Activated CD8-positive, alpha-beta memory T cell treated with anti-CD3 and anti-CD28 coated beads, Interleukin-2, amount 50 U/mL, for 24 hours (primary cell): ENCODE measurements around the gene RAET1E.
"Not testable (repeated sequence)": the region's sequence is repeated elsewhere in the genome, so short reads cannot be mapped to it uniquely, and the experiment has no call there.

Experiments used
- DNase-seq: peaks from one replicate; pipeline ENCODE4 v3.0.0-alpha.2; 2020; ENCODE audit errors: extremely low read depth

The RAET1E gene

GRCh38 chr6:149861603-149862423, 36.1 kb downstream of the RAET1E start:
- DNase-seq, result no peak

DNA sequence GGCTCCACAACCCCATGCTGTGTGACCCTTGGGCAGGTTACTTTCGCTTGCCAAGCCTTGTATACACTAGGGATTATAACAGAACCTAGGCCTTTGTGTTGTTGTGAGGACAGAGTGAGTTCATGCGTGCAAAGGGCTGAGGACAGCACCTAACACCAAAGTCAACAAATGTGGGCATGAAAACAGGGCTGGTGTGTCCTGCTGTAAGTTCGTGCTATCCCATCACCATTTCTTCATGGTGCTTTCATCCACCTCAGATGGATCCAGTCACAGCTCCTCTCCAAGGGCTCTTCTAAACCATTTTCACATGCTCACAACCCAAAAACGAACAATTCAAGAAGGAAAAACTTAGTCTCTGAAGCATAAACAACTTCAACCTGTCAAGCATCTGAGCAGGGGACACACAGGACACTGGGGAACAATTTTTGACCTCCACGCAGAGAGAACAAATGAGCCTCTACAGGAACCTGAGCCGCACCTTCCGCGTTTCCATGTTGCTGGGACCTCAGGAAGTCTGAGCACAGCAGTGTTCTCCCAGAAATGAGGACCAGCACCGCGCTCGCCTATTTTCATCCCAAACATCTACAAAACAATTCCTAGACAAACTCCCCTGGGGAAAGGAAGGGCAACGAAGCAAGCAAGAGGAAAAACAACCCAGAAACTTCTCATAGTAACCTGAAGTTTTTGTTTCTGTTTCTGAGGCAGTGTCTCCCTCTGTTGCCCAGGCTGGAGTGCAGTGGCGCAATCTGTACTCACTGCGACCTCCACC, 36.9 kb downstream of the RAET1E start:
- no peak for DNase-seq

DNA sequence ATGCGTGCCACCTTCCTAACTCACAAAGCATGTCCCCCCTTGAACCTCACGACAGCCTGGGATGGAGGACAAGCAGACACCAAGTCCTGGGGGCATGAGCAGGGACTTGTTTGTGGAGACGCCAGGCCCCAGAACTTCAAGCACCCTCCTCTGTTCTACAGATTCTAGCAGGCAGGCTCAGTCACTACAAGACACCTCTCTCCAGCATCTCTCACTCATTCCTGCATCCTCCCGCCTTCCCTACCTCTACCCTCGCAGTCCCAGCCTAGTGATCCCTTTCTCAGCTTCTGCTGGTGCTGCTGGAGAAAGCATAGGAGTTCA, 37.4 kb downstream of the RAET1E start:
- DNase-seq, result no peak

DNA sequence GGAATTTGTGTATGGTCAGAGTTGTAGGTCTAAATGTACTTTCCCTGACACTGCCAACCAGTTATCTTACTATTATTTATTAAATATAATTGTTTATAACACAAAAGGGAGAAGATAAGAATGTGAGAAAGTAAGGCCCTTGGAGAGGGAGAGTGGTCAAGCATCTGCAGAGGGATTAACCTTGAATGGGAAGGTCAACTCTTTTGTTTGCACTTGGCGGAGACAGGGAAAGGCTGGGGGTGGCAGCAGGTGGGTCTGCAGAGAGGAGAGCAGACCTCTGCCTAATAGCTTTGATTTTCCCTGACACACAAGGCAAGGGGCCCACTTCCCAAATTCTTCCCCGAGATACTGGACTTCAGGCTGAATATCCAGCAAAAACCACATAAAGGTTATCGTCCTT, 38.0 kb downstream of the RAET1E start:
- DNase-seq, result no peak

DNA sequence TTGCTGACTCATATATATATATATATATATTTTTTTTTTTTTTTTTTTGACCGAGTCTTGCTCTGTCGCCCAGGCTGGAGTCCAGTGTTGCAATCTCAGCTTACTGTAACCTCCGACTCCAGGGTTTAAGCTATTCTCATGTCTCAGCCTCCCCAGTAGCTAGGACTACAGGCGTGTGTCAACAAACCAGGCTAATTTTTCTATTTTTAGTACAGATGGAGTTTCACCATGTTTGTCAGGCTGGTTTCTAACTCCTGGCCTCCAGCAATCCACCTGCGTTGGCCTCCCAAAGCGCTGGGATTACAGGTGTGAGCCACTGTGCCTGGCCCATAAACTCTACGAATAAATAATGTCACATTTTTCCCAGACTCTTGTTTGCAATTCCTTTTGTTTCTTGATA, 38.5 kb downstream of the RAET1E start:
- no peak for DNase-seq

DNA sequence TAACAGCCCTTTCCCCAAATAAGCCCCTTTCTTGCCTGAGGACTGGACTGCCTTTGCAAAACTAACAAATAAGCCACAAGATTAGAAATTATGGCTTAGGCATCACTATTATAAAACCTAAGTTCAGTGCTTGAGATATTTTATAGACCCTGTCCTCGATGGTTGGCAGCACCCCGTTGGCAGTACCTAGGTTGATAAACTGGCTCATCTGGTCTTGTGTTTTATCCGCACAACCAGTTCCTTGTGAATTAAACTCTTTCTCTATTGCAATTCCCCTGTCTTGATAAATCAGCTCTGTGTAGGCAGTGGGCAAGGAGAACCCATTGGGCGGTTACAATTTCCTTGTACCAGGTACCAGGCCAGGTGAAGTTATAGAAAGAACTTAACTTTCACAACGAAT, 40.4 kb downstream of the RAET1E start:
- no peak for DNase-seq

DNA sequence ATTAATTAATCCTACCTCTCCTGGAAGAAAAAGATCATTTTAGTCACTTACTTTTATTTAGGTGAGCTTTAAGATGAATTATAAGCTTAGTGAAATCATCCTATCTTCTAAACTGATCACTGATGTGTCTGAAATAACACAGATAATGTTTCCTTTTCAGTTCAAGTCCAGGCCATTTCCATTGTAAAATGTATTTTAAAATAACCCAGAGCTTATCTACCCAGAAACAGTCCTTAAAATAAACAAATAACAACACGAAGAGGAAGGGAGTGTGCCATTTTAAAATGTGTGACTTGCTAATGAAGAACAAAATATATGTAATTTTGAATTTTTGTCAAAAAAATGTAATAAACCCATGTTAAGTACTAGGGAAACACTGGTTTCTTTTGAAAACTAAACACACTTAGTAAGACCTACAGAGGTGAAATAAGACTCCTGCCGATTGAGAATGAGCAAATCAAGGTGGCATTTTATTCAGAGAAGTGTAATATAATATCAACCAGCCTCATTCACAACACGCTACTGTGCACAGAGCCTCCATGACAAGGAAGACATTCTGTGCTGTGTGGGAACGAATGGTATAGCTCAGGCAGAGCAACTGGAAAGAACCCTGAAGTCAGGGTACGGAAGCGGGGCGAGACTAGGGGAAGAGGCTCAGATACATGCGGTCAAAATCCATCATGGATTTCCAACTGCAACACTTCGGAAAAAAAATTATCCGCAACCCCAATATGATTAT, 41.5 kb downstream of the RAET1E start:
- no peak for DNase-seq

DNA sequence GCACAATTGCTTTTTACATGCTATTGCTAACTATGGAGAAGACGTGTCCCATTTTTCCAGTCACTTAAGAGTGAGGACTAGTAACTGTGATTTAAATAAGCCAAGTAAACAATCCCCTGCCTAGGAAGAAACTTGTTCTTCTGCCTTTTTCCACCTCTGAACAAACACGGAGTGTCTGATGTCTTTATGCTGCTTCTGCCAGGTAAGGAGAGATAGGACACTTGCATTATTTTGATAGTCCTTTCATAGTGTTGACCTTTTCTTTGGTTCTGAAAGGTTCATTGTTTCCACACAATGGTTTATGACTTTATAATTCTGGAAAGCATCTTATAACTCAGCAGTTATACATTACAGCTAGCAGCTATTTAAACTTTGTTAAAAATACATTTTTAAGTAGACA, 42.2 kb downstream of the RAET1E start:
- no peak for DNase-seq

GRCh38 chr6:149855040-149855654, 42.8 kb downstream of the RAET1E start:
- DNase-seq, result no peak

DNA sequence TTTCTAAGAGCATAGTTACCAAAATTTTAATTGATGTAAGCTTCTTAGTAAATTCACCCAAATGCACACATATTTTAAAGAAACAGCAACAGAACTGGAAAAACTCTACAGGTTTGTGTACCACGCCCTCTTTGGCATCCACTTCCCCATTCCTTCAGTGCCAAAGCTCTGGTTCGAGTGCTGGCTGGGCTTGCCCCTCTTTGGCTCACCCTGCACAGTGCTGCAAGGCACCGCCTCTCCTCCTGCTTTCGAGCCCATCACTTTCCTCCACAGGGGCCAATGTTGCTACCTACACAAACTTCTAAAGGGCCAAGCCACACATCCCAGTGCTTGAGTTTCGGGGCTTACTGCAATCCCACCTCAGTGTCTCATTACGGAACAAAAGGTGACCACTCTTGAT, 43.4 kb downstream of the RAET1E start:
- DNase-seq, result no peak

DNA sequence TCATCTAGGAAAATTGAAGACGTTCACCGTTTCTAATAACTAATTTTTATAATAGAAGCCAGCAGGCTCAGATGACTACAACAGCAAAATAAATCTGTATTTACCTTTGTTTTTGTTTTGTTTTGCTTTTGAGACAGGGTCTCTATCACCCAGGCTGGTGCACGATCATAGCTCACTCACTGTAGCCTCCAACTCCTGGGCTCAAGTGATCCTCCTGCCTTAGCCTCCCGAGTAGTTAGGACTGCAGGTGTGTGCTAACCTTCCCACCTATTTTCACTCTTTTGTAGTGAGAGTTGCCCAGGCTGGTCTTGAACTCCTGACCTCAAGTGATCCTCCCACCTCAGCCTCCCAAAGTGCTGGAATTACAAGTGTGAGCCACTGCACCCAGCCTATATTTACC, 43.9 kb downstream of the RAET1E start:
- not testable (repeated sequence) for DNase-seq

- no peak for DNase-seq
Measured at GRCh38 chr6:149852881-149853280, 45.0 kb downstream of the RAET1E start.

- DNase-seq, result no peak
Measured at GRCh38 chr6:149852180-149852579, 45.7 kb downstream of the RAET1E start.

DNA sequence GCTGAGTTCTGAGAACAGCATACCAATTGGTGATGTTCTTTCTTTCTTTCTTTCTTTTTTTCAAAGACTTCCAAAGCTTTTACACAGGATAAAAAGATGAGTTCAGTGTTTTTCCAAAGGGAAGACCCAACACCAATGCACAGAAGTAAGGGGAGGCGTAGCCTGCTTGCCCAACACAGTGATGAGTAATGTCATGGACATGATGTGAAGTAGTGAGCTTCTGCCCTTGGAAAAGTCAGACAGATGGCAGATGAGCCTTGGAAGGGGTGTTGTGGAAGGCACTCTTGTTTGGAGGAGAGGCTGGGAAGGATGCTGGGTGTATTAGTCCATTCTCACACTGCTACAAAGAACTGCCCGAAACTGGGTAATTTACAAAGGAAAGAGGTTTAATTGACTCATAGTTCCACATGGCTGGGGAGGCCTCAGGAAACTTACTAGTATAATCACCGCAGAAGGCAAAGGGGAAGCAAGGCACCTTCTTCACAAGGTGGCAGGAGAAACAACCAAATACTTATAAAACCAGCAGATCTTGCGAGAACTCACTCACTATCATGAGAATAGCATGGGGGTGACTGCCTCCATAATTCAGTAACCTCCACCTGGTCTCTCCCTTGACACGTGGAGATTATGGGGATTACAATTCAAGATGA, 46.3 kb downstream of the RAET1E start:
- DNase-seq, result no peak

DNA sequence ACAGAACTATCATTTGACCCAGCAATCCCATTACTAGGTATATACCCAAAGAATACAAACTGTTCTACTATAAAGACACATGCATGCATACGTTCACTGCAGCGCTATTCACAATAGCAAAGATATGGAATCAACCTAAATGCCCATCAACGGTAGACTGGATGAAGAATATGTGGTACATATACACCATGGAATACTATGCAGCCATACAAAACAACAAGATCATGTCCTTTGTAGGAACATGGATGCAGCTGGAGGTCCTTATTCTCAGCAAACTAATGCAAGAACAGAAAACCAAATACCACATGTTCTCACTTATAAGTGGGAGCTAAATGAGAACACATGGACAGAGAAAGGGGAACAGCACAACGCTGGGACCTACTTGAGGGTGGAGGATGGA, 49.6 kb downstream of the RAET1E start:
- not testable (repeated sequence) for DNase-seq
